Activated CD4-positive, alpha-beta T cell treated with anti-CD3 and anti-CD28 coated beads, Interleukin-2, amount 50 U/mL, for 16 hours (primary cell): ENCODE measurements around the gene FAT3.

Source experiments
- DNase-seq: peaks from one replicate; pipeline ENCODE4 v3.0.0-alpha.2; 2020

Gene FAT3

GRCh38 chr11:92224407-92225124 lies at the start of gene FAT3:
Gene FAT3, plus strand, starts transcription at chr11:92224818. Its CDS starts 127,295 bp downstream, at chr11:92352113.
- DNase-seq: no peak

GRCh38 chr11:92179017-92179670 lies 45.5 kb upstream of the FAT3 start:
- DNase-seq: no peak

- no peak for DNase-seq
Measured at GRCh38 chr11:92180226-92180625, 44.4 kb upstream of the FAT3 start.

GRCh38 chr11:92180664-92181251 lies 43.9 kb upstream of the FAT3 start:
- DNase-seq: no peak

GRCh38 chr11:92190535-92191206 lies 33.9 kb upstream of the FAT3 start:
- DNase-seq: no peak

GRCh38 chr11:92192141-92192540 lies 32.5 kb upstream of the FAT3 start:
- DNase-seq: no peak

GRCh38 chr11:92198268-92198667 lies 26.4 kb upstream of the FAT3 start:
- no peak for DNase-seq

GRCh38 chr11:92199991-92200390 lies 24.6 kb upstream of the FAT3 start:
- DNase-seq: no peak

- no peak for DNase-seq
Measured at GRCh38 chr11:92204731-92205130, 19.9 kb upstream of the FAT3 start.

GRCh38 chr11:92206441-92206840 lies 18.2 kb upstream of the FAT3 start:
- DNase-seq: no peak

- DNase-seq: no peak
Measured at GRCh38 chr11:92211576-92212167, 12.9 kb upstream of the FAT3 start.

GRCh38 chr11:92212530-92212929 lies 12.1 kb upstream of the FAT3 start:
- DNase-seq: no peak

GRCh38 chr11:92216789-92217188 lies 7.8 kb upstream of the FAT3 start:
- DNase-seq: no peak

GRCh38 chr11:92219476-92219875 lies 5.1 kb upstream of the FAT3 start:
- DNase-seq: no peak

GRCh38 chr11:92222701-92223100 lies 1.9 kb upstream of the FAT3 start:
- DNase-seq: no peak

- DNase-seq: no peak
Measured at GRCh38 chr11:92224054-92224406, 588 bp upstream of the FAT3 start.

GRCh38 chr11:92225125-92225567 lies 528 bp downstream of the FAT3 start:
- DNase-seq: no peak

GRCh38 chr11:92225568-92226330 lies 1.1 kb downstream of the FAT3 start:
- no peak for DNase-seq

- DNase-seq: no peak
Measured at GRCh38 chr11:92226331-92227229, 2.0 kb downstream of the FAT3 start.

- DNase-seq: no peak
Measured at GRCh38 chr11:92227230-92227814, 2.7 kb downstream of the FAT3 start.
